ENCODE measurements around the gene JSRP1. TPM values are rescaled to one million over a fixed set of nuclear protein-coding genes. Genes with fewer than 3 reads are reported as not detected.

Gene JSRP1
- total RNA-seq, 2 experiments from 2014 or later = 0.56 to 1.2 TPM

- POLR2A ChIA-PET = no interaction called here
- no peak overlapping the region for H3K4me3 Mint-ChIP-seq
- CTCF ChIA-PET = no interaction called here
- H3K27me3 Mint-ChIP-seq = no peaks in the 10 kb centered on the region
- intact Hi-C loops (cut with micrococcal nuclease) = no loop called here
- H3K27ac Mint-ChIP-seq = no peak overlapping the region
- H3K9me3 Mint-ChIP-seq = no peaks in the 10 kb centered on the region
- peaks cover 15% of the 10 kb centered on the region for H3K4me1 Mint-ChIP-seq (ENCODE audit: low read depth)
- no peaks in the 10 kb centered on the region for H3K36me3 Mint-ChIP-seq
- no peak for DNase-seq
Measured at GRCh38 chr19:2280633-2281264, 24.5 kb upstream of the JSRP1 start.

GRCh38 chr19:2278459-2279158, 22.4 kb upstream of the JSRP1 start:
- Mint-ChIP-seq H3K4me3 (no peak overlapping the region), H3K9me3 (no peaks in the 10 kb centered on the region), H3K4me1 (ENCODE audit: low read depth) (peaks cover 27% of the 10 kb centered on the region), H3K27ac (no peak overlapping the region), H3K27me3 (no peaks in the 10 kb centered on the region), H3K36me3 (peaks cover 8% of the 10 kb centered on the region)
- intact Hi-C loops (cut with micrococcal nuclease) = loop anchor here (5.0 to 10.0 kb wide), 2 partner anchors 244 to 344 kb away; no protein-coding TSS in a partner anchor
- ChIA-PET CTCF (no interaction called here), POLR2A (interaction anchor here (0.5 kb wide), 1 partner anchor 77 kb away, joined by 3 read pairs; no protein-coding TSS in a partner anchor)
- DNase-seq = no peak

- Mint-ChIP-seq H3K4me1 (ENCODE audit: low read depth) (peaks cover 26% of the 10 kb centered on the region), H3K27me3 (no peaks in the 10 kb centered on the region), H3K4me3 (no peak overlapping the region), H3K27ac (no peak overlapping the region), H3K9me3 (no peaks in the 10 kb centered on the region), H3K36me3 (peaks cover 17% of the 10 kb centered on the region)
- CTCF ChIA-PET = interaction anchor here (0.6 to 0.7 kb wide), 2 partner anchors 14 to 87 kb away, joined by 3 read pairs; no protein-coding TSS in a partner anchor
- no peak for DNase-seq
- POLR2A ChIA-PET = interaction anchor here (0.6 kb wide), 1 partner anchor 19 kb away, joined by 5 read pairs; no protein-coding TSS in a partner anchor
- intact Hi-C loops (cut with micrococcal nuclease) = loop anchor here (5.0 to 10.0 kb wide), 2 partner anchors 242 to 345 kb away; no protein-coding TSS in a partner anchor
Measured at GRCh38 chr19:2277138-2277537, 20.9 kb upstream of the JSRP1 start.

- Mint-ChIP-seq H3K27ac (no peak overlapping the region), H3K4me3 (no peak overlapping the region), H3K27me3 (no peaks in the 10 kb centered on the region), H3K36me3 (peaks cover 21% of the 10 kb centered on the region), H3K4me1 (ENCODE audit: low read depth) (peaks cover 24% of the 10 kb centered on the region), H3K9me3 (no peaks in the 10 kb centered on the region)
- POLR2A ChIA-PET = interaction anchor here (0.6 kb wide), 1 partner anchor 18 kb away, joined by 5 read pairs; no protein-coding TSS in a partner anchor
- CTCF ChIA-PET = interaction anchor here (0.5 to 1.5 kb wide), 4 partner anchors 14 to 334 kb away, joined by 3 read pairs; no protein-coding TSS in a partner anchor
- DNase-seq = no peak
- intact Hi-C loops (cut with micrococcal nuclease) = loop anchor here (5.0 to 10.0 kb wide), 2 partner anchors 242 to 346 kb away; no protein-coding TSS in a partner anchor
Measured at GRCh38 chr19:2276429-2276986, 20.3 kb upstream of the JSRP1 start.

- no peak overlapping the region for H3K4me3 Mint-ChIP-seq
- no peaks in the 10 kb centered on the region for H3K9me3 Mint-ChIP-seq
- ChIA-PET CTCF (interaction anchor here (0.5 to 4.6 kb wide), 7 partner anchors 13 to 335 kb away, joined by 3 to 33 read pairs (median 6); partner anchors contain the start of gene PLEKHJ1), POLR2A (no interaction called here)
- intact Hi-C loops (cut with micrococcal nuclease) = loop anchor here (5.0 to 10.0 kb wide), 2 partner anchors 241 to 346 kb away; no protein-coding TSS in a partner anchor
- H3K27me3 Mint-ChIP-seq = no peaks in the 10 kb centered on the region
- DNase-seq = no peak
- no peak overlapping the region for H3K27ac Mint-ChIP-seq
- peaks cover 25% of the 10 kb centered on the region for H3K4me1 Mint-ChIP-seq (ENCODE audit: low read depth)
- H3K36me3 Mint-ChIP-seq = peaks cover 25% of the 10 kb centered on the region
Measured at GRCh38 chr19:2275588-2276428, 19.6 kb upstream of the JSRP1 start.

GRCh38 chr19:2274931-2275535, 18.8 kb upstream of the JSRP1 start:
- peaks cover 25% of the 10 kb centered on the region for H3K4me1 Mint-ChIP-seq (ENCODE audit: low read depth)
- intact Hi-C loops (cut with micrococcal nuclease) = loop anchor here (5.0 to 10.0 kb wide), 3 partner anchors 117 to 347 kb away; no protein-coding TSS in a partner anchor
- DNase-seq = peak; percentile 63
- peak overlapping the region; percentile 28 for H3K27ac Mint-ChIP-seq
- CTCF ChIA-PET = interaction anchor here (0.8 to 4.6 kb wide), 10 partner anchors 14 to 336 kb away, joined by 3 to 33 read pairs (median 6); partner anchors contain the start of gene PLEKHJ1
- POLR2A ChIA-PET = no interaction called here
- H3K4me3 Mint-ChIP-seq = no peak overlapping the region
- peaks cover 30% of the 10 kb centered on the region for H3K36me3 Mint-ChIP-seq
- H3K9me3 Mint-ChIP-seq = no peaks in the 10 kb centered on the region
- no peaks in the 10 kb centered on the region for H3K27me3 Mint-ChIP-seq

- Mint-ChIP-seq H3K27ac (peak overlapping the region; percentile 63), H3K36me3 (peaks cover 36% of the 10 kb centered on the region), H3K4me1 (ENCODE audit: low read depth) (peaks cover 25% of the 10 kb centered on the region), H3K27me3 (no peaks in the 10 kb centered on the region), H3K4me3 (peak overlapping the region; percentile 70), H3K9me3 (no peaks in the 10 kb centered on the region)
- no peak for DNase-seq
- ChIA-PET CTCF (interaction anchor here (0.8 to 4.6 kb wide), 13 partner anchors 12 to 206 kb away, joined by 3 to 33 read pairs (median 6); partner anchors contain the start of gene PLEKHJ1), POLR2A (interaction anchor here (0.8 to 1.4 kb wide), 4 partner anchors 37 to 95 kb away, joined by 3 read pairs; no protein-coding TSS in a partner anchor)
- intact Hi-C loops (cut with micrococcal nuclease) = loop anchor here (5.0 to 10.0 kb wide), 2 partner anchors 118 to 239 kb away; no protein-coding TSS in a partner anchor
Measured at GRCh38 chr19:2274185-2274711, 18.0 kb upstream of the JSRP1 start.

GRCh38 chr19:2273356-2274184, 17.4 kb upstream of the JSRP1 start:
- peaks cover 28% of the 10 kb centered on the region for H3K4me1 Mint-ChIP-seq (ENCODE audit: low read depth)
- intact Hi-C loops (cut with micrococcal nuclease) = loop anchor here (1.0 to 10.0 kb wide), 4 partner anchors 37 to 239 kb away; partner anchors contain the start of genes AP3D1, PLEKHJ1 and SF3A2
- peaks cover 37% of the 10 kb centered on the region for H3K36me3 Mint-ChIP-seq
- H3K9me3 Mint-ChIP-seq = no peaks in the 10 kb centered on the region
- DNase-seq = peak; percentile 90
- no peaks in the 10 kb centered on the region for H3K27me3 Mint-ChIP-seq
- H3K4me3 Mint-ChIP-seq = peak overlapping the region; percentile 70
- CTCF ChIA-PET = interaction anchor here (0.8 to 4.6 kb wide), 13 partner anchors 12 to 127 kb away, joined by 3 to 33 read pairs (median 6); partner anchors contain the start of gene PLEKHJ1
- POLR2A ChIA-PET = interaction anchor here (0.8 to 1.7 kb wide), 6 partner anchors 22 to 96 kb away, joined by 3 to 6 read pairs (median 3); no protein-coding TSS in a partner anchor
- H3K27ac Mint-ChIP-seq = peak overlapping the region; percentile 63

- intact Hi-C loops (cut with micrococcal nuclease) = loop anchor here (2.0 to 10.0 kb wide), 3 partner anchors 121 to 237 kb away; partner anchors contain the start of gene AP3D1
- Mint-ChIP-seq H3K27me3 (no peaks in the 10 kb centered on the region), H3K4me1 (ENCODE audit: low read depth) (peaks cover 35% of the 10 kb centered on the region), H3K9me3 (no peaks in the 10 kb centered on the region), H3K36me3 (peaks cover 37% of the 10 kb centered on the region), H3K4me3 (peak overlapping the region; percentile 89), H3K27ac (peak overlapping the region; percentile 90)
- DNase-seq = peak; percentile 34
- POLR2A ChIA-PET = interaction anchor here (0.7 to 2.5 kb wide), 9 partner anchors 10 to 207 kb away, joined by 3 to 11 read pairs (median 5); partner anchors contain the start of genes DOT1L, GADD45B and PLEKHJ1
- CTCF ChIA-PET = interaction anchor here (0.9 to 4.6 kb wide), 5 partner anchors 9 to 116 kb away, joined by 3 to 33 read pairs (median 6); no protein-coding TSS in a partner anchor
Measured at GRCh38 chr19:2271234-2272103, 15.3 kb upstream of the JSRP1 start.
